ENCODE results near the gene CAMTA1.

CAMTA1 gene

GRCh38 chr1:7223334-7224080, 438.3 kb downstream of the CAMTA1 start:
- DNase-seq (ENCODE audit: low read depth in 1 of 2, low spot score in 1 of 2): no peak

- DNase-seq (ENCODE audit: low read depth in 1 of 2, low spot score in 1 of 2): no peak
Measured at GRCh38 chr1:7224081-7224534, 438.9 kb downstream of the CAMTA1 start.

- no peak for DNase-seq (ENCODE audit: low read depth in 1 of 2, low spot score in 1 of 2)
Measured at GRCh38 chr1:7224644-7225043, 439.4 kb downstream of the CAMTA1 start.

GRCh38 chr1:7225711-7226505, 440.7 kb downstream of the CAMTA1 start:
- DNase-seq (ENCODE audit: low read depth in 1 of 2, low spot score in 1 of 2): no peak

- no peak for DNase-seq (ENCODE audit: low read depth in 1 of 2, low spot score in 1 of 2)
Measured at GRCh38 chr1:7227654-7228053, 442.4 kb downstream of the CAMTA1 start.

GRCh38 chr1:7228252-7228961, 443.2 kb downstream of the CAMTA1 start:
- no peak for DNase-seq (ENCODE audit: low read depth in 1 of 2, low spot score in 1 of 2)

GRCh38 chr1:7229186-7229585, 443.9 kb downstream of the CAMTA1 start:
- no peak for DNase-seq (ENCODE audit: low read depth in 1 of 2, low spot score in 1 of 2)

GRCh38 chr1:7229696-7230631, 444.7 kb downstream of the CAMTA1 start:
- no peak for DNase-seq (ENCODE audit: low read depth in 1 of 2, low spot score in 1 of 2)

GRCh38 chr1:7232441-7233236, 447.4 kb downstream of the CAMTA1 start:
- no peak for DNase-seq (ENCODE audit: low read depth in 1 of 2, low spot score in 1 of 2)

- no peak for DNase-seq (ENCODE audit: low read depth in 1 of 2, low spot score in 1 of 2)
Measured at GRCh38 chr1:7233237-7233540, 447.9 kb downstream of the CAMTA1 start.

- no peak for DNase-seq (ENCODE audit: low read depth in 1 of 2, low spot score in 1 of 2)
Measured at GRCh38 chr1:7233646-7234470, 448.6 kb downstream of the CAMTA1 start.

GRCh38 chr1:7234471-7234755, 449.2 kb downstream of the CAMTA1 start:
- no peak for DNase-seq (ENCODE audit: low read depth in 1 of 2, low spot score in 1 of 2)

- no peak for DNase-seq (ENCODE audit: low read depth in 1 of 2, low spot score in 1 of 2)
Measured at GRCh38 chr1:7235871-7236517, 450.7 kb downstream of the CAMTA1 start.

GRCh38 chr1:7236844-7237515, 451.7 kb downstream of the CAMTA1 start:
- no peak for DNase-seq (ENCODE audit: low read depth in 1 of 2, low spot score in 1 of 2)

- DNase-seq (ENCODE audit: low read depth in 1 of 2, low spot score in 1 of 2): no peak
Measured at GRCh38 chr1:7247158-7247557, 461.9 kb downstream of the CAMTA1 start.

- no peak for DNase-seq (ENCODE audit: low read depth in 1 of 2, low spot score in 1 of 2)
Measured at GRCh38 chr1:7247791-7248548, 462.7 kb downstream of the CAMTA1 start.

GRCh38 chr1:7248549-7249199, 463.4 kb downstream of the CAMTA1 start:
- no peak for DNase-seq (ENCODE audit: low read depth in 1 of 2, low spot score in 1 of 2)

All from activated CD4-positive, alpha-beta T cell treated with anti-CD3 and anti-CD28 coated beads, Interleukin-2, amount 50 U/mL, for 24 hours (primary cell).